Spinal cord (tissue), 10 donors: ENCODE data around the gene RAB15. TPM values are rescaled to one million over a fixed set of nuclear protein-coding genes. Genes with fewer than 3 reads are reported as not detected.

Experiments used
- DNase-seq, 6 donors: peaks; one replicate each; pipeline versions ENCODE4 v3.0.0 to v3.0.0-alpha.2; 2013 to 2015; ENCODE audit warnings: low spot score in 6 of 6, low read depth in 4 of 6
- H3K27ac ChIP-seq: one replicate; pipeline ENCODE4 v1.5.1; 2013; ENCODE audit warnings: low read depth, low read length, control low read depth
- H3K27me3 ChIP-seq: one replicate; pipeline ENCODE4 v1.6.1; 2013; ENCODE audit warnings: low read length; ENCODE audit not compliant: control insufficient read depth, insufficient read depth
- H3K36me3 ChIP-seq: one replicate; pipeline ENCODE4 v1.6.1; 2013; ENCODE audit warnings: low read length; ENCODE audit not compliant: control insufficient read depth, insufficient read depth
- H3K4me1 ChIP-seq: one replicate; pipeline ENCODE4 v1.6.1; 2013; ENCODE audit warnings: low read length; ENCODE audit not compliant: control insufficient read depth, insufficient read depth
- H3K4me3 ChIP-seq: one replicate; pipeline ENCODE4 v1.5.1; 2013; ENCODE audit warnings: low read depth, low read length, control low read depth
- H3K9me3 ChIP-seq: one replicate; pipeline ENCODE4 v1.6.1; 2013; ENCODE audit warnings: low read length; ENCODE audit not compliant: control insufficient read depth, insufficient read depth
- WGBS: methylation state at CpG from one replicate; pipeline ENCODE4 v1.1.5; 2013; ENCODE audit warnings: missing lambda C conversion rate; ENCODE audit not compliant: insufficient coverage; 5-methylcytosine and 5-hydroxymethylcytosine counted together
- polyA plus RNA-seq, 2 donors: library from polyadenylated mRNA; unstranded; fragments of 120-200 nt; gene quantifications; one replicate each; pipeline ENCODE4 v1.2.1, GENCODE V29; 2013; ENCODE audit not compliant: insufficient read length in 2 of 2
- total RNA-seq, 2 donors: library from RNA; depleted of rRNA in 1 of 2; stranded (reverse); fragments of 120-200 nt in 1 of 2; fragments of >200 nt in 1 of 2; gene quantifications; one replicate each; pipeline versions ENCODE4 v1.2.3 to v1.2.4, GENCODE V29; 2013 to 2014
- donor health status: healthy.

Gene RAB15
- total and polyA plus RNA-seq, 4 donors: 23.5 to 102 (median 57.6) TPM

DNA sequence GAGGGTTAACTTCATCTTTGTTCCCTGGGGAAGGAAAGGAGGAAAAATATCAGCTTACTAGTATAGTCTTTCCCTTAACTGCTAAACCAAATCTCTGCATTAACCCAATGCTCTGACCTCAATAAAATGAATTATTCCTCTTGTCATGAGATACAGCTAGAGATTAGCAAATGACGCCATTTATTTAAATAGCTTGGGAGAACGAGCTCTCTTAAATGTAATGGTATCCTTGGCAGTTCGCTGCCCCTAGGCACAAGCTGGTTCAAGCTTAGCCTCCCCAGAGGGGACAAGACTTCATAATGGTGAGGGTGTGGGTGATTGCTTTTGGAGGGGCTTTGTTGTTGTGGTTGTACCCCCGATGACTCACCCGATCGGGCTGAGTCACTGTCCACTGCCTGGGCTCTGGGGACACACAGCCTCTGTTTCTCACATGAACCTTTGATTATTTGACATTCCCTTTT, 34.2 kb upstream of the RAB15 start:
- H3K4me3 ChIP-seq: no peak overlapping the region
- peaks cover 13% of the 10 kb centered on the region for H3K36me3 ChIP-seq
- no peak overlapping the region for H3K27ac ChIP-seq
- no peak for DNase-seq
- H3K27me3 ChIP-seq: no peaks in the 10 kb centered on the region
- no CpG with 5 or more reads among the region's 6 CpGs for WGBS
- no peaks in the 10 kb centered on the region for H3K4me1 ChIP-seq
- no peaks in the 10 kb centered on the region for H3K9me3 ChIP-seq

DNA sequence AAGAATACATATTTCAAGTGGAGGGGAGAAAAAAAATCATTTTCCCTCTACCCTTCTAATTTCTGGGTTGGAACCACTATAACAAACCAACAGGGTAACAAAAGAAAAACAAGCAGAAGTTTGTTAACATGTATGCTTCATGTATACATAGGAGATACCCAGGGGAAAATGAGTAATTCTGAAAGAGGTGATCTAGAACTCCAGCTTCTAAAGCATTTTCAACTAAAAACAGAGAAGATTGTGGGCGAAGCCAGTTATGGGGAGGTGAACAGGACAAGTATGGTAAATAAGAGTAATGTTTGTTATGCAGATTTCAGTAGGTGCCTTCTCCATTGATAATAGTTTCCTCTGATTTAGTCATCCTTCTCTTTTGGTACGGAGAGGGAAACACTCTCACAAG, 31.3 kb upstream of the RAB15 start:
- Histone ChIP-seq H3K36me3 (peaks cover 9% of the 10 kb centered on the region), H3K27ac (no peak overlapping the region), H3K27me3 (no peaks in the 10 kb centered on the region), H3K4me3 (no peak overlapping the region), H3K4me1 (no peaks in the 10 kb centered on the region), H3K9me3 (no peaks in the 10 kb centered on the region)
- no CpG with 5 or more reads among the region's 2 CpGs for WGBS
- DNase-seq: no peak

DNA sequence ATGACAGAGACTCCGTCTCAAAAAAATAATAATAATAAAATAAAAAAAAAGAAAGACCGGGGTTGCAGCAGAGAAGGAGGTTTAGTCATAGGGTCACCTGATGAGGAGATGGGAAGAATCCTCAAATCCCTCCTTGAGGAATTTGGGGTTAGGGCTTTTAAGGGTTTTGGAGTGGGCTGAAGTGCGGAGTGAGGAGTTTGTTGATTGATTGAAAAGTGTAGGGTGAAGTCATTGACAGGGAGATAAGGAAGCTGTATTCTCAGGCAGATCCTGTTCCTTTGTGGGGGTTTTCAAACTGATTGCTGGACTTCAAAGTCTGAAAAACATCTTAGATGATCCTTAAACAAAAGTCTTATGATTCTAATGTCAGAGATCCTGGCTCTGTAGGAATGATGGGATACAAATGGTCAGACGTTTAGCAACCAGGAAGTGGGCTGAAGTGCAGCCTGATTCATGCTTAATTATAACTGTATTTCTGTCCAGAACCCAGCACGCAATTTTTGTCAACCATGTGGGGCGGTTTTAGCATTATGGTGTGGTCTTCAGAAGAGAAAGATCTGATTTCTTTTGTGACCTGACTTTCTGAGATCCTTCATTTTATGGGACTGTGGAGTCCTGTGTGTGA, 30.6 kb upstream of the RAB15 start:
- H3K36me3 ChIP-seq: peaks cover 9% of the 10 kb centered on the region
- WGBS: 84% methylated on average over 5 of the region's 6 CpGs
- no peak for DNase-seq
- no peaks in the 10 kb centered on the region for H3K9me3 ChIP-seq
- no peaks in the 10 kb centered on the region for H3K4me1 ChIP-seq
- H3K4me3 ChIP-seq: no peak overlapping the region
- H3K27me3 ChIP-seq: no peaks in the 10 kb centered on the region
- no peak overlapping the region for H3K27ac ChIP-seq

DNA sequence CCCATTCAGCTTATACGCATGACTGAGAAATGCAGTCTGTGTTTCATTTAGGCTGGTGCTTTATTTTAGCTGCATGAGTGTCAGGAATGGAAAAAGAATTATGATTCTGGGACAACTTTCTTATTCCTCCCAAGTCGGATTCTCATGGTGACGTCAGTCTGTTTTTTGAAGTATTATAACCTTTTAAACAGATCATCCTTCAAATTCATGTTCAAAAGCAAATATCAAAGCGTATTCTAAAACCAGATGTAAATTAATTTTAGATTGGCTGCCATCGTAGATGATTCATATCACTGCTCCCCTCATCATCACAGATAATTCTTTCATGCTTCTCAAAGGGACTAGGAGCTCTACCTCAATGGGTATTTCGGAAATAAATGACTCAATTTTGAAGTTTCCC, 29.6 kb upstream of the RAB15 start:
- Histone ChIP-seq H3K27me3 (no peaks in the 10 kb centered on the region), H3K4me1 (peaks cover 3% of the 10 kb centered on the region), H3K27ac (no peak overlapping the region), H3K36me3 (peaks cover 9% of the 10 kb centered on the region), H3K9me3 (no peaks in the 10 kb centered on the region), H3K4me3 (no peak overlapping the region)
- DNase-seq: peak in 1 of 6 donors; percentile 44
- WGBS: 83% methylated on average over 1 of the region's 6 CpGs

DNA sequence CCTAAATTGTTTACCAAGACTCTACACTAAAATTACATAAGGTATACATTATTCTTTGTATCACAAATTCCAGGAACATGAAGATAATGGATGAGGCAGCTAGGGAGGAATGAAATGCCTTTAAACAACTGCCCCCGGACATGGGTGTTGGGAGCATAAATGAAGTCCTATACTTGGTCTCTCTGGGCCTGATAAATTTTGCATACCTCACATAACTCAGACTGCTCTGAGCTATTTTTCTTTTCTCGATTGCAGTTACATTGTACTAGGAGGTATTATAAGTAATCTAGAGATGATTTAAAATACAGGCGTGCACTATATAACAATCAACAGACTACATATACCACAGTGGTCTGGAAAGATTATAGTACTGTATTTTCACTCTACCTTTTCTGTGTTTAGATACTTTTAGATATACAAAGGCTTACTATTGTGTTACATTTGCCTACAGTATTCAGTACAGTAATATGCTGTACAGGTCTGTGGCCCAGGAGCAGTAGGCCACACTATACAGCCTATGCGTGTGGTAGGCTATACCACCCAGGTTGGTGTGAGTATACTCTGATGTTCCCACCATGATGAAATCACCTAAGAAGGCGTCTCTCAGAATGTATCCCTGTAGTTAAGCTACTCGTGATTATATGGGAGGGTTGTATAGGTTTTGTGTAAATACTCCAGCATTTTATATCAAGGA, 28.9 kb upstream of the RAB15 start:
- peak in 1 of 6 donors; percentile 32 for DNase-seq
- H3K36me3 ChIP-seq: peaks cover 9% of the 10 kb centered on the region
- H3K4me1 ChIP-seq: peaks cover 3% of the 10 kb centered on the region
- no peaks in the 10 kb centered on the region for H3K27me3 ChIP-seq
- H3K9me3 ChIP-seq: no peaks in the 10 kb centered on the region
- H3K4me3 ChIP-seq: no peak overlapping the region
- 100% methylated on average over 1 of the region's 6 CpGs for WGBS
- no peak overlapping the region for H3K27ac ChIP-seq

DNA sequence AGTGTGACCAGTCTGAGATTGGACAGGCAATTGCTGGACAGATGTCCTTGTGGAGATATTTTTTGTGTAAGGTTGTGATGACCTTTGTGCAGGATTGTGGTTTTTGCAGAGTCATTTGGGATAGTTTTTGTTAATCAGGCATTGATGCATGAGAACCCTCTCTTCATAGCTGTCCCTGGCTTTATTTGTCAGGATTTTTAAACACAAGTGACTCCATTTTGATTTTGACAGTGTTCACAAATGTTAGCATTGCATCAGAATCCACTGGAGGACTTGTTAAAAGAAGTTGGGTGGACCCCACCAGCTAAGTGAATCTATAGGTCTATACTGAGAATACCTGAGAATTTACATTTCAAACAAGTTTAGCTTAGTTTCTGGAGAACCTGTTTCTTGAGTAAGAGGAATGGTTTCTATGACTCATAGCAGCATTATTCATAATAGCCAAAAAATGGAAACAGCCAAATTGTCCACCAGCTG, 26.4 kb upstream of the RAB15 start:
- no peaks in the 10 kb centered on the region for H3K9me3 ChIP-seq
- peaks cover 3% of the 10 kb centered on the region for H3K4me1 ChIP-seq
- H3K36me3 ChIP-seq: no peaks in the 10 kb centered on the region
- H3K27me3 ChIP-seq: no peaks in the 10 kb centered on the region
- no peak overlapping the region for H3K4me3 ChIP-seq
- no peak for DNase-seq
- H3K27ac ChIP-seq: no peak overlapping the region

DNA sequence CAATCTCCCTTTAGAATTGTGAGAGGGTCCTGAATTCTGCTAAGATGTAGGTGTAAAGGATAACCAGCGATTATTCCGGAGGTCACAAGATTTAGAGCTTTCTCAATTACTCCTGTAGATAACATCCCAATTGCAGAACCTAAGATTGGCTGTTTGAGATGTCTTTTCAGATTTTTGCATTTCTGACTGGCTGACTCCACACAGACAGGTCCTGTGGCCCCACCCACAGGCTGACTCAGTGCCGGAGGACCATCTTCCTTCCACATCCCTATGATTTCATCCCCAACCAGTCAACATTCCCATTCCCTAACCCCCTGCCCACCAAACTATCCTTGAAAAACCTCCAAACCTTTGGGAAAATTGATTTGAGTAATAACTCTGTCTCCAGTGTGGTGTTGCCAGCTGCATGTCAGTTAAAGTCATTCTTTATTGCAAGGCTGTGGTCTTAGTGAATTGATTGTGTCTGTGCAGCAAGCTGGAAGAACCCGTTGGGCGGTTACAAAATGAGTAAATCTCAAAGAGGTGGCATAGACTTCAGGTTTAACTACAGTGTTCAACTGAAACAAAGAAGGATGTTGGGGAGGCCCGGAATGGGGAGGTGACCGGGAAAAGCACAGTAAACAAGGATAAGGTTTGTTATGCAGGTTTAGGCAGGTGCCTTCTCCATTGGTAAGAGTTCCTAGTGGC, 25.1 kb upstream of the RAB15 start:
- Histone ChIP-seq H3K4me1 (peaks cover 3% of the 10 kb centered on the region), H3K9me3 (no peaks in the 10 kb centered on the region), H3K36me3 (no peaks in the 10 kb centered on the region), H3K27ac (no peak overlapping the region), H3K27me3 (no peaks in the 10 kb centered on the region), H3K4me3 (no peak overlapping the region)
- peak in 1 of 6 donors; percentile 17 for DNase-seq
- 76% methylated on average over 4 of the region's 7 CpGs for WGBS

DNA sequence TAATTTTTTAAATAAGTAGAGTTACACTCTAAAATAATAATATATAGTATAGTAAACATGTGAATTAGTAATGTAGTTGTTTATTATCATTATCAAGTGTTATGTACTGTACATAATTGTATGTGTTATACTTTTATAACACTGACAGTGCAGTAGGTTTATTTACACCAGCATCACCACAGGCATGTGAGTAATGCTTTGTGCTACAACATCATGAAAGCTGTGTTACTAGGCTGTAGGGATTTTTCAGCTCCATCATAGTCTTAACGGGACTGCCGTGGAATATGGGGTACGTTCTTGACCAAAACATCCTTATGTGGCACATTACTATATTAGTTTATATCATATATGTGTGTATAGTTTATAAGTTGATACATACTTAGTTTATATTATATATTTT, 23.2 kb upstream of the RAB15 start:
- no peak for DNase-seq
- no peaks in the 10 kb centered on the region for H3K27me3 ChIP-seq
- no CpG with 5 or more reads among the region's 3 CpGs for WGBS
- H3K4me1 ChIP-seq: peaks cover 3% of the 10 kb centered on the region
- no peak overlapping the region for H3K27ac ChIP-seq
- no peak overlapping the region for H3K4me3 ChIP-seq
- no peaks in the 10 kb centered on the region for H3K36me3 ChIP-seq
- no peaks in the 10 kb centered on the region for H3K9me3 ChIP-seq

DNA sequence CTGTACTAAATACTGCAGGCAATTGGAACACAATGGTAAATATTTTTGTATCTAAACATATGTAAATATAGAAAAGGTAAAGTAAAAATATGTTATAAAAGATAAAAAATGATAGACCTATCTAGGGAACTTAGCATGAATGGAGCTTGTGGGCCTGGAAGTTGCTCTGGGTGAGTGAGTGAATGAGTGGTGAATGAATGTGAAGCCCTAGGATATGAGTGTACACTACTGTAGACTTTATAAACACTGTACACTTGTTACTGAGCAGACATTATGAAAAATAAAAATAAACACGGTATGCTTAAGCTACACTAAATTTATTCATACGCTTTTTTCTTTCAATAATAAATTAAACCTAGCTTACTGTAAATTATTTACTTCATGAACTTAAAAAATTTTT, 22.4 kb upstream of the RAB15 start:
- H3K4me3 ChIP-seq: no peak overlapping the region
- peaks cover 7% of the 10 kb centered on the region for H3K4me1 ChIP-seq
- H3K9me3 ChIP-seq: no peaks in the 10 kb centered on the region
- DNase-seq: no peak
- H3K36me3 ChIP-seq: peaks cover 3% of the 10 kb centered on the region
- no peaks in the 10 kb centered on the region for H3K27me3 ChIP-seq
- no peak overlapping the region for H3K27ac ChIP-seq
- no CpG with 5 or more reads among the region's 2 CpGs for WGBS
